NOMO-1 treated with DMSO at 0.1 percent for 48 hours (cell line): ENCODE measurements around the gene ERG.
A peak's percentile ranks its signal among the peaks of the same experiment; 100 is the strongest.

ENCODE experiments used
- DNase-seq: peaks from one replicate; lab custom pipeline; 2025; ENCODE audit not compliant: unreplicated experiment; lab: John Stamatoyannopoulos, UW

The ERG gene, protein sequence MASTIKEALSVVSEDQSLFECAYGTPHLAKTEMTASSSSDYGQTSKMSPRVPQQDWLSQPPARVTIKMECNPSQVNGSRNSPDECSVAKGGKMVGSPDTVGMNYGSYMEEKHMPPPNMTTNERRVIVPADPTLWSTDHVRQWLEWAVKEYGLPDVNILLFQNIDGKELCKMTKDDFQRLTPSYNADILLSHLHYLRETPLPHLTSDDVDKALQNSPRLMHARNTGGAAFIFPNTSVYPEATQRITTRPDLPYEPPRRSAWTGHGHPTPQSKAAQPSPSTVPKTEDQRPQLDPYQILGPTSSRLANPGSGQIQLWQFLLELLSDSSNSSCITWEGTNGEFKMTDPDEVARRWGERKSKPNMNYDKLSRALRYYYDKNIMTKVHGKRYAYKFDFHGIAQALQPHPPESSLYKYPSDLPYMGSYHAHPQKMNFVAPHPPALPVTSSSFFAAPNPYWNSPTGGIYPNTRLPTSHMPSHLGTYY

DNA sequence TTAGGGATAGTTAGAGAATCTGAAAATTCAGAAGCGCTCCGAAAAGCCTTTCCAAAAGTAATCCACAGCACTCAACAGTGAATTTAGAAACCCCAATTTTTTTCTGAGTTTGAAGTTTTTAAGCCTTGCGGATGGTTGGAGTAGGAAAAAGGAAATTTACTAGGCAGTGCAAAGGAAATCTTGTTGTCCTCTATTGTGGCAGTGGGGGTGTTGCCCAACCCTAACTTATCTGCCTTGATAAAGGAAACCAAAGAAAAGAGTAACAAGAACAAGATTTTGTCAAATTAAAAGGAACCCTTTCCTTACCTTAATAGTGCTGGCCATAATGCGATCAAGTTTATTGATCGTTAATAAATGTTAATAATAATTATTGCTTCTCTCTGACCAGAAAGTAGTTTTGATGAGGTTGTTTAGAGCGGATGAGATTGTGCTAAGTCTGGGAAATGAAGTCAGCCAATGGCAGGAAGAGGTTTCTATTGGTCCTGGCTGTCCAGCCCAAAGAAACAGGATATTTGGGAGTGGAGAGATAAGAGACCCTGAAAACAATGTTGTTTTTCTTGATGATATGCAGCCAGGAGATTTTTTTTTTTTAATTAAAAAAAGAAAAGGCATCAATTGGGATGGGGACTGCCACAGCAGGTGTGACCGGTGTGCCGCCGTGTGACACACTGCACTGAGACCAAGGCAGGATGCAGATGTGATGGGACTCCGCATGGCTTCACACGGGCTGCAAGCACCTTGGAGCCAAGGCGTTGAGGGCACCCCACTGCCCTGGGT, at the start of gene ERG:
Gene ERG (minus strand): TSS at position 421 of the 777 bp plus-strand sequence. CDS start 97 bp downstream, at position 324.
- DNase-seq = no peak

DNA sequence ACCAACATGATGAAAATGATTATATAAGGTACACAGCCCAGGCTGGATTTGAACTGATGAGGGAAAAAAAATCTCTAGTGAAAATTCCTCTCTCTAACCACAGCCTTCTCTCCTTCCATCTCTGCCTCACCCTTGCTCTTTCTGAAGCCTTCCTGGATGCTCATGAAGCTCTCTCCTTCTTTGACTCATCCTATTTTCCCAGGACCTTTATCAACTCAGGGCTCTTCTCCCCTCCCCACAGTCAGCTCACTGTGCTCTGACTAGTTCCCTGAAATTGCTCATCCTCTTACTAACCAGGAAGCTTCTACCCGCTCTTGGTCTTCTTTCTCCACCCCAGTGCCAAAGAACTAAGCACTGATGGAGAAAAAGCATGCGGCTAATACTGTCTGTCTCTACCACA, 46.4 kb upstream of the ERG start:
- no peak for DNase-seq

DNA sequence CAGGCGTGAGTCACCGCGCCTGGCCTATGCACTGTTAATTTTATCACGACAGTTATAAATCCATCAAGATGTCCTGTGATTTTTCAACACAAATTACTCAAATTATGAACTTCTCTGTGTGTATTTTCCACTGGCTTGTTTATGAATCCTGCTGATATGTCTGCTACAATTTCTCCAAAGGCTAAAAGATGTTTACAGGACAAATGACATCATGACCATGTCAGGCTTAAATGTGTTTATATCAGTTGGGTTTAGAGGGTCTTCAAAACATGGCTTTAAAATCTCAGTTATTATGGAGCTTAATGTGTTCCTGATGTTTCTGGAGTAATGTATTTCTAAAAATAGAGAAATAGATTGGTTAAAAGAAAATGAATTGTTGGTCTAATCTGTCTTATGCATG, 44.0 kb upstream of the ERG start:
- no peak for DNase-seq

DNA sequence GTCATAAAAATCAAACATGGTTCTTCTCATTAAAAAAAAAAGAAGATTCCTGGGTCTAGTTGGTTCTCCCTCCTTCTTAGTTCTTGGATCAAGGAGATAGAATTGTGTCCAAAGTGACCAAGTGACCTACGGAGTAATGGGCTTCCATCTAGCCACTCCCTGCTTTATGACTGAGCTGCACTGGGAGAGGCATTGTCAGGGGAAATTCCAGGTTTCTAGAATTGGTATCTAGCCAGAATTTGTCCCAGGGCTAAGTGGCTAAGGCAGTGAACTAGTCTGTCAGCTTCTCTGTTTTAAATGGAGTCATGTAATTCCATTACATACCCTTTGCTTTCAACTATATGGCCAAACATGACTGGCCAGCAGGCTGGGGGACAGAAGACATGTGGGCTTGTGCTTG, 40.1 kb upstream of the ERG start:
- DNase-seq = no peak

DNA sequence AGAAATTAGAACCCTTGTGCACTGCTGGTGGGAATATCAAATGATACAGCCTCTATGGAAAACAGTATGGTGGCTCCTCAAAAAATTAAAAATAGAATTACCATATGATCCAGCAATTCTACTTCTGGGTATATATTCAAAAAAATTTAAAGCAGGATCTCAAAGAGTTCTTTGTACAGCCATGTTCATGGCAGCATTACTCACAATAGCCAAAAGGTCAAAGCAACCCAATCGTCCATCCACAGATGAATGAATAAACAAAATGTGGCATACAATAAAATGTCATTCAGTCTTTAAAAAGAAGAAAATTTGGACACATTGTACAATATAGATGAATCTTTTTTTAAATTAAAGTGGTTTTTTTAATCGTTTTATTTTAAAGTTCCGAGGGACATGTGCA, 36.3 kb upstream of the ERG start:
- DNase-seq = no peak

DNA sequence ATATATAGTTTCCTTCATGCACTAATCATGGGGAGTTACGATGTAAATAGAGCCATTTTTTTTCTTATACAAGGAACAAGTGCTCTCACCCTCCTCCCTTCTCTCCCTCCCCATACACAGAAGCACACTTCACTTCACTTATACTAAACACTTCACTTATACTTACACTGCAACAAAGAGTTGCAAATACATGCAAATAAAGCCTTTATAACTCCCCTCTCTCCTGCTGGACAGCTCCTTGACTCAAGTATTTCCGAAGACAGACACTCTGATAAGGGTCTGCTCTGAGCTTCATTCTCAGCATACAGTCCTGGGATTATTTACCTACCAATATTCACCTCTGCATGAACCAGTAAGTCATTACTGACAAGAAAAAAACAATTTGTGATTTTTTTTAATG, 35.6 kb upstream of the ERG start:
- no peak for DNase-seq

DNA sequence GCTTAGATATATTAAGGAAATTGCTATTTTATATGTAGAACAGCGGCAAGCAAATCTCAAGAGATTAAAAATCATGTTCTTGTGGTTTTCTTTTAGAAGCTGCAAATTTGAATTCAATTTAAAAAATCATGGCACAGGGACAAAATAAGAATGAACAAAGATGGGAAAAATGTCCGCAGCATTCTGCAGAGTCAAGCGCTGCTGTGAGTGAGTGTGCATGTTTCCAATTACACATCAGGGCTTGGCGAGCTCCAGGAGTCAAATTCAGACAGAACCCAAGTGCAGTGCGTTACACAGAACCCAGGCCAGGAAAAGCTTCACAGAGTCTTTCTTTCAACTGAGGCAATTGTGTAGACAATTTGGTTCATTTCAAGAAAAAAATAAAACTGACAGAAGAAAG, 33.3 kb upstream of the ERG start:
- DNase-seq = no peak

DNA sequence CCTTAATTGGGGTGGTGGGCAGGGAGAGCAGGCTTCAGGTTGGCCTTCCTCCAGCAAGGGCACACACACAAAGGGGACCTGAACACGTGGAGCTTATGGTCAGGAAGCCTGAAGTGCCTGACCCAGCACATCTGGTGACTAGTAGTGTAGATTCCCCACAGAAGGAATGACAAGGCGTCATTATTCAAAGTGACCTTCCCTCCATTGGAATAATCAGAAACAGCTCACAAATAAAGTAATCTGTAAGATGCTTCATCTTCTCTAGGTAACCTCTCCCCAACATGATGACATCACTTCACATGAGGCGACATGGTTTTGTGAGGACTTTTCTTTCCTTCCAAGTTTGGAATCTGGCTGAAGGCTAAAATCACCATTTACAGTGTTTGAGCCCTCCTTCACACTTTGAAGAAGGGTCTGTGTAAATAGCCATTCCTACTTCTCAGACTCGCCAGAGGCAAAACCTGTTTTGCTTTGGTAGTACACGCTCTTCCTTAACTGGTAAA, 32.8 kb upstream of the ERG start:
- no peak for DNase-seq

DNA sequence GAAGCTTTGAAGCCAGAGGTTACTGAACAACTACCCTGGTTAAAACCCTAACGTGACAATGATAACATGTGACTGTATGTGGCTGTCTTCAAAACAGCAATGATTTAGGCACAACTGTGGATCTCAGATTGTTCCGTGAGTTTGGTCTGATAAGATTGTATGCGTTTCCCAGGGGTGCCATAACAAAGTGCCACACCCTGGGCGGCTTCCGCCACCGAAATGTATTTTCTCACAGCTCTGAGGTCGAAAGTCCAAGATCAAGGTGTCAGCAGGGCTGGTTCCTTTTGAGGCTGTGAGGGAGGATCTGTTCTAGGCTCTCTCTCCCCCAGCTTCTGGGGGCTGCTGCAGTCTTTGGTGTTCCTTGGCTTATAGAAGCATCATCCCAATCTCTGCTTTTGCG, 29.5 kb upstream of the ERG start:
- no peak for DNase-seq

DNA sequence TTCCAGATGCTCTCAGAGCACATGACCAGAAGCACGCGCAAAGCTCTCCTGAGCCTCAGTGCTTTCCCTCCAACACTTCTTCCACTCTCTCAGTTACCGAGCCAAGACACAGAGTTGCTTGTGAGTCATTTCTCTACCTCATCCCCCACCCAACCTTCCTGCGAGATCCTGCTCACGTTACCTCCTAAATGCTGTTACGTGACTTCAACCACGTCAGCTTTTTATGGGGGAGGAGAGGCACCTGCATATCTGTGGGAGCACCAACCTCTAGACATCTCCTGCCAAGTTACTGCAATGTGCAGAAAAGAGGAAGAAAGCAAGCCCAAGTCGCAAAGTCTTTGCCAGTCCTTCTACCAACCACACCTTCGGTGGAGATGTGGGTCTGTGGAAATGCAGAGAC, 27.2 kb upstream of the ERG start:
- no peak for DNase-seq

DNA sequence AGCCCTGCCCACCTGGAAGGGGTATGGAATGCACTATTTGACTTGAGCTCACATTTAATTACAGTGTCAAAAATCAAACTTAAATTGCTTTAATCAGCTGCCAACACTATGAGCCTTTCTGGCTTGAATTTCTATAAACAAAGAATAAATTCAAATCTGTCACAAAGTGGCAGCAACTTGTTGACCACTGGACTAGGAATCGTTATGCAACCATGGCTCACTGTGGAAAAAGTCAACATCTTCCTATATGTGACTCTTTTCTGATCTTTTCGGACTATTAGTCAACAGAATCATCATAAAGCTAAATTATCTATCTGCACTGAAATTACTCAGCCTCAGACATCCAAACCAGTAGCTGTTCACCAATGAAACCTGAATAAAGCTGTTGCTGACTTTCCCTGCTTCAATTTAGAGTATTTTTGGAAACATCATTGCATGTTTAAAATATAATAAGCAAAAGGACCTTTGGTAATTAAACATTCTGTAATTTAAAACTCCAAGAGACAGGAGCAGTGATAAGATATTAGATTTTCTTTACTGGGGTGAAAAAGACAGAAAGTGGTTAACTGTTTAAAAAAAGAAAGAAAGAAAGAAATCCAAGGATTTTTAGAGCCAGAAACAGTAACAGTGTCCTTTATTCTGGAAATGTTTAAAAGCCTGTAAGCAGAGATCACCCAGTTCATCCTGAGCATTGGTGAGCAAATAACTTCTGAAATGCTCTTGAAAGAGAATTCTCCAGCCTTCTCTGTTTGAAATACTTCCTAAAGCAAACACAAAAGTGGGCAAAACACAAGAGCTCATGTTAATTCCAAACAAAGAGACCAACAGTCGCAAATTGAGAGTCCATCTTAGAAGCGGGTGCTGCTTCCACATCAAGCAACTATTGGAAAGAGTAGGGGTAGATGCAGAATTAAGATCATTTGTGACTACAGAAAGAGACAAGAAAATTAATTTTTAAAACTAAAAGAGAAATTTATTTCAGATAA, 26.2 kb upstream of the ERG start:
- no peak for DNase-seq

DNA sequence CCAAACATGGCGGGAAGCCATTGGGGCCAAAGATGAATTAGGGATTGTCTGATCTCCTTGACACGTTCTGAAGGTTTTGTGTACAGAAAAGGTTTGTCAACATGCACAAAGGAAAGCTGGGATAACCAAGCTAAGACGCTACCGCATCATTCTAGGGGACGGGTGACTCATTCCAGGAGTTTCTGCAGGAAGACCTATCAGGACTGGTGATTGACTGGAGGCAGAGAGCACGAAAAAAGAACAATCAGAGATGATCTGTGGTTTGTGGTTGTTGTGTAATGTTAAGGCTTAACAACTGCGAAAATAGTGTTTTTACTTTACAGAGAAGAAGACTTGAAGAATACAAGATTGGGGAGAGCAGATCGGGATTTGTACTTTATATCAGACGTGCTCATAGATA, 22.2 kb upstream of the ERG start:
- DNase-seq = peak; percentile 45

DNA sequence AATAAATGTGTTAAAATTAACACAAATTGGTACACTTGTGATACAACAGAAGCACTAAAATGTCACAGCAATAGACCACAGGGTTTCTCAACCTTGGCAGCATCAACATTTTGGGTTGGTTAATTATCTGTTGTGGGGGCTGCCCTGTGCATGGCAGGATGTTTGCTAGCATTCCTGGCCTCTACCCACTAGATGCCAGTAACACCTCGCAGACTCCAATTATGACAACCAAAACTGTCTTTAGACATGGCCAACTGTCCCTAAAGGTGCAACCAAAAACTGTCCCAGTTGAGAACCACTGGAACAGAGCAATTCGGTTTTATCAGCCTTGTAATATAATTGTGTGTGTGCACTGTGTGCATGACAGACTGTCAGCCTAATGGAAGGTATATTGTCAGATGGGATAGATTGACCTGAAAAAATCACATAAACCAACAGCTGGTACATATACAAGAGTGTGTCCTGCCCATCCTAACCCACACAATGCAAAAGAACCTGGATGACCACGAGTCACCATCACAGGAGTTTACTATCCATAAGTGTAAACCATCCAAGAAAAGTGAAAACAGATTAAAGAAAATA, 13.5 kb upstream of the ERG start:
- DNase-seq = peak; percentile 49

DNA sequence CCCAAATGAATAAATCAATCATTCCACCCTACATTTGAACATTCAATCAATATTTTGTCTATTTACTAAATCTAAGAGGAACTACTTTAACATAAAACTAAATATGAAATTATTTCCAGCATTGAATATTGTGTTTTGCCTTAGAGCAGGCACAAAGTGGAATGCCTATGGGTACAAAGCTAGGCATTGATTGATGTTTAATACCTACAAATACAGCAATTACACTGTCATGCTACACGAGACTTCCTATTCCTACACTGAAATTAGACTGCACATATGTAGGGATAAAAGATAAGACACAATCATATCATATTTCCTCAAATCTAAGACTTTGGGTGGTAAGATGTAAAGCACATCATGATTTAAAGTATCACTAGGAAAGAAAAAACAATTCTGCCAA, 12.9 kb upstream of the ERG start:
- no peak for DNase-seq

DNA sequence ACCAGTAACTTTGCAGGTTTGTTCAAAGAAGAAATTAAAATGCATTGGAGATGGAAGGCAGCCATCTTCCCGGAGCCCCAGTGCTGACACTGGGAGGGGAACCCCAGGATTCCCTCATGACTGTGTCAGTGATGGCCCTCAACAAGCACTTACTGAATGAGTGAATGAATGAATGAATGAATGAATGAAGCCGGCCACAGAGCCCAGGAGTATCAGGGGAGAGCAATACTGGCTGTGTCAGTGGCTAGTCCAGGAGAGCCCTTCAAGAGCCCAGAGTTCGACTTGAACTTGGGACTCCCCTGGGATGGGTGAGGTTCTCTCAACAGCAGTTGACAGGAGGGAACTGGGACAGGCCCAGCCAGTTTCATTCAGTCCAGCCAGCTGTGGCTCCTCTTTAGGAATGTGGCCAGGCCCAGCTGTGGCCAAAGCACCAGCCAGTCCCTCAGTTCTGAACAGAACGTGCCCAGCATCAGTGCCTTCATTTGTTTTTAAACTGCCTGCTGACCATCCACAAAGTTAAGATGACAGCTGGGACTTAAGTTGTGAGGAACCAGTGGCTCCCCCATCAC, 9.2 kb upstream of the ERG start:
- DNase-seq = no peak

DNA sequence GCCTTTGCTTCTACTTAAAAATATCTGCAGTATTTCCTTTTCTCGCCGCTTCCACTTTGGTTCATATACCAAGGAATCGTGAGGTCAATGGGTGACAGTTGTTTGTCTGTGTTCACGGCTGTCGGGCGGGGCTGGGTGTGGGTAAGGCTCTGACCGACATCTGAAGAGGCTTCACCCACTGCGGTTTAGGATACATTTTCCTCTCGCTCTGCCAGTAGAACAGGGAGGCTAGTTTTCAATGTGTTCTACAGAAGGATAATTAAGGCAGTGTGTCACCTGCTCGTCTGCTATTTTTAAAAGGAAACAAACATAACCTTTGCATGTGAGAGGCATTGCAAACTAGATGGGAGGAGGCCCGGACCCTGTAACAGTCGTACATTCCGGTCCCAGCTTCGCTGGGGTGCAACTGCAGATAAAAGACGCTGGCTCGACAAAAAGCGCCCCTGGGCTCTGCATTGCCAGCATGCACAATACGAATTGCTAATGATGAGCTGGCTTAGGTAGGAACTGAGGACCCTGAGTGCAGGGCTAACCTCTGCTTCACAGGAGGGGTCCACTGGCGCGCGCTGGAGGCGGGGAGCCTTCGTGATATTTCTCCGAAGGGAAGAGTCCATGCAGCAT, 8.5 kb upstream of the ERG start:
- DNase-seq = peak; percentile 81

DNA sequence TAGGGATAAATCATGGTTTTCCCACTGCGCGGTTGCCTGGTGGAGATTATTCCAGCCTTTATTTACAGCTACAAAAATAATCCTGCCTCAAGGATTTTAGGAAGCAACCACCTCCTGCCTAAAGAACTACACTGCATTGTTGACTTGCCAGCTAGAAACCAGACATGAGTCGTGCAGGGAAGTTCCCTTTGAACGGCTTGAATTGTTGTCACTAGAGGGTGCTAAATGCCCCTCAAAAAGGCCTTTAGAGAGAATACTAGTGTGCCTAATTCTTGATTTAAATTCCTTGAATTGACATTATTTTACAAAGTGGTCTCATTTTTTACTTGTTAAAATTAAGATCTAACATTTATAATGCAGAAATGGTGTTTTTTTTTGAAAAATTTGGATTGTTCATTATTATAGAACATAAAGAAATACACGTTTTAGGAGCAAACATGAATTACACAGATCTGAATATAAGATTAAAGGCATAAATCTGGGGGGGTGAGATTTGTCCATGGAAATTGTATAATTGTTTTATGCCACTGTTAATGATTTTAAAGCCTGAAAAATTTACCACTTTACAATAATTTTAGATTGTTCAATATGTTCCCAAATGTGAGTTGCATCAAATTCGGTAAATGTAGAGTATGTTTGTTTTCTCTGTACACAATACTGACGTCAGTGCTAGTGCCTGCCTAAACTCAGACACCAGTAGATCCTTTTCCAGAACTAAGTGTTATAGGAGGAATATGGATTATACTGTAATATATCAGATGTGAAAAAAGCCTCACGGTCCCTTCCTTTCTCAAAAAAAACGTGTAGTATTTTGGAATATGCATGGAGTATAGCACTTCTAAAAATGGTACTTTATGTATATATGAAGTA, 7.6 kb upstream of the ERG start:
- peak; percentile 68 for DNase-seq

DNA sequence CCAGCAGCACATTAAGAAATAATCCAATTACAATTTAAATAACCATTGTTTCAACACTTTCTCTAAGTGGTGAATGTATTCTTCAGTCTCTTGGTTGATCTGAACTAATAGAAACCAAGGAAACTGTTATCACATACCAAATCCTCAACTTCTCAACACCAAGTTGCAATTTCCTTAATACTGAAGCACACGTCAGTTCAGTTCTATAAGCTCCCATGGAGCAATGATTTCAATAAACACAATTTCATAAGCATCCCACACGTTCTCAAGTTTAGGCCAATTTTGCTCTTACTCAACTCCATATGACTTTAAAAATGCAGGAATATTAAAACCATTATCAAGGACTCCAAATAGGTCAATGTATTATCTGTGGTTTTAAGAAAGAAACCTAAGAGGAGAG, 5.8 kb upstream of the ERG start:
- no peak for DNase-seq

DNA sequence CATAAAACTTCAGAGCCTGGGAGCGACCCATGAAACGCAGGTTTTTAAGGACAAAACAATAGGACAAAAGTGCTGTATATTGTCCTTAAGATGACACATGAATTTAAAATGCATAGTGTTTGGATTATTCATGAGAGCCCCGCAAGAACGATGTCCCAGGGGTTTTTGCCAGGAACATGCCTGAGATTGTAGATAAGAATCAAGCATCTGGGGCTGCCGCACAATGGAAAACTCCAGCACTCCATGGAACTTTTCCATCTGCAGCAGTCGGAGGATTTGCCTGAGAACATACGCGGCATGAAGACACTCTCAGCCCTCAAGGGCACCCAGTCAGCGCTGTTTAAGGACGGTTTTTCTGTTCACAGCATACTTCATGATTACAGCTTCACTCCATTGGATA, 5.3 kb upstream of the ERG start:
- DNase-seq = no peak
